Measurements from ENCODE around the gene PROSER2.
"Not testable (repeated sequence)": the region's sequence is repeated elsewhere in the genome, so short reads cannot be mapped to it uniquely, and the experiment has no call there.

The PROSER2 gene

DNA sequence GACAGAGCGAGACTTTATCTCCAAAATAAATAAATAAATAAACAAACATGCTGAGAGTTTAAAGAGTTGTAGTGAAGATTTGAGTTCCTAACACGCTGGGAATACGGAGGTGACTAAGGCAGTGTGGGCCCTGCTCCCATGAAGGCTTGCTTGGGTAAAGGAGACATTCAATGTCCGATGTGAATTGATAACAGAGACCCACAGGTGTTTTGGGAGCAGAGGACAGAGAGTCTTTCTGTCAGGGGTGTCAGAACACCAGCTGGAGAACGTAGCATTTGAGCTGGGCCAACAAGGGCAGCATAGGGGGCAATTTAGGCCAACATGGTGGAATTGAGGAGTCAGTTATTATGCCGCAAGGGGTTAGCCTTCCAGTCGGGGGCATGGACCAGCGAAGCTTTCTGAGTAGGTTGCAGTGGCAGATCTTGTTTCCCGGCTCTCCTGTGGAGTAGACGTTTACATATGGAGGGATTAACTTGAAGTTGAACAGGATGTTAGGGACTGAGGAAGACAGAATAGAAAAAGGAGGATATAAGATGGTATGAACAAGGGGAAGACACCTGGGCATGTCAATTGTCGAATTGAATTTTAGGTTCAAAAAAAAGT is 5.6 kb downstream of the PROSER2 start:
- Histone ChIP-seq H3K27ac (no peak overlapping the region), H3K4me3 (no peak overlapping the region)

DNA sequence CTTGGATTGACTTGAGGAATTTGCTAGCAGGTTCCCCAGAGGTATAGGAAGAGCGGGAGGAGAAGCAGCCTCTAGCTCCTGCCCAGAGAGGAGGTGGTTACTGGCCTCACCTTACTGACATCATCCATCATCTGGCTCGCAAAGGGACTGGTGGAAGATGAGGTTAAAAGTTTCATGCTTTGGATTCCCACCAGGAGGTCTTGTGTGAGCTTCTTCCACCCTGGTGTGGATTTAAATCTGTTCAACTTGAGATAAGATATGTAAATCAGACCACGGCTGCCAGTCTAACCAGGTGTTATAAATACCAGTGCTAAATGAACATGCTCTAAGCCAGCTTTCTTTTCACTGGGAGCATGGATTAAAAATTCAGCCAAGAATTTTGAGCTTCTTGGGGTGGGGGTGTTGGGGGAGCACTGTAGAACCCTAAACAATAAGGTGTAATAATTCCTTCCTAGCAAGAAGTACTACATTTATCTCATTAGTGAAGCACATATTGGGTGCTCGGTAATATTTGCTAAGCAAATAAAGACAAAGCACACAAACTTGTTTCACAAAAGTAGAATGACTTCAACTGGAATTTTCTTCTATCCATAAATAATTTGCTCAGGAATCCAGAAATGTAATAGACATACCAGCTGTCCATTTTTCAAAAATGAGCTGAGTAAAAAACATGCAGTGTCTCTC is 7.8 kb downstream of the PROSER2 start:
- Histone ChIP-seq H3K27ac (peak overlapping the region in 1 of 21 experiments; percentile 54), H3K4me3 (no peak overlapping the region)

DNA sequence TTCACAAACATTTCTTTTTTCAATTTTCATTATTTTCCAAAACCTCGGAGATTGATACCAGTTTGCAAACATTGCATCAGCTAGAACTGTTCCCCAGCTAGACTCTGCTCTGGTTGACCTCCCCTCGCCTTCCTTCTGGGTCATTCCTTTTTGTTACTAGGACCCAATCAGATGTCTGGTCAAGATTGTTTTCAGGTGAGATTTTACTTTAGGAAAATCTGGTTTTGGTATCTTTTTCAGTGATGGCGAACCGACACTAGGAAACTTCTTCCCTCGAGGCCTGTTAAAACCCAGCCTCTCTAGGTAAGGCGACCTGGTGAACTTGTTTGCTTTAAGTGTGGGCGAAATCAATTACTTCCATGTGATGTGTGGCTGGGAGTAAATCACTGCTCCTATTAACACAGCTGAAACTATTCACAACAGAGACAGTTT is 8.4 kb downstream of the PROSER2 start:
- peak overlapping the region in 1 of 21 experiments; percentile 54 for H3K27ac ChIP-seq
- no peak overlapping the region for H3K4me3 ChIP-seq

DNA sequence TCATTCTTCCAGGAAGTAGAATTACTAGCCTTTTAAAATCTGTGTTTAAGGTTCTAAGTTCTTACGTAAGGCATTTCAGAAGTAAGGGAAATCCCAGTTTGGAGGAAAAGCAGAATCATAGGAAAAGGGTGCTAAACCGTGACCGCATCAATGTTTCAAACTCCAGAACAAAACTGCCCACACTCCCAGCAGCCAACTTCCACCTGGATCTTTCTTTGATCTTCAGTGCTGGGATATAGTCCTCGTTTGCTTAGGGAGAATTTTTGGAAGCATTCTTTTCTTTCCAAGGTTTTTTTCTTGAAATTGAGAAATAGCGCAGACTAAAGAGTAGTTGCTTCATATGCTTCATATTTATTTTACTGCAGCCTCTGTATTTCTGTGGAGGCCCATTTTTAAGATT is 8.9 kb downstream of the PROSER2 start:
- no peak overlapping the region for H3K4me3 ChIP-seq
- H3K27ac ChIP-seq = no peak overlapping the region

DNA sequence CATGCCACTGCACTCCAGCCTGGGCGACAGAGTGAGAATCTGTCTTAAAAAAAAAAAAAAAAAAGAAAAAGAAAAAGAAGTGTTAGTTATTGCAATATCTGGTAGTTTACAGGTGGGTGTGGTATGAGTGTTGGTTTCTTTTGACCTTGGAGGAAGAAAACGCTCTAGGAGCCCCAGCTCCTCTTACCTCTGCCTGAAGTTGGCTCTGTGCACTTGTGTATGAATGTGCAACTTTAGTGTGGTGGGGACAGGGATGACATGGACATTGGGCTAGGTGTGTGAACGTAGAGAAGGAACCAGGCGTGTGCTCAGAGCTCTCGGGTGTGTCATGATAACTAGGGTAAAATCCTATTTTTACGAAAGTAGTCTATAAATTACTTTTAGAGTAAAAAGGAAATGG is 11.9 kb downstream of the PROSER2 start:
- no peak overlapping the region for H3K27ac ChIP-seq
- H3K4me3 ChIP-seq = no peak overlapping the region

DNA sequence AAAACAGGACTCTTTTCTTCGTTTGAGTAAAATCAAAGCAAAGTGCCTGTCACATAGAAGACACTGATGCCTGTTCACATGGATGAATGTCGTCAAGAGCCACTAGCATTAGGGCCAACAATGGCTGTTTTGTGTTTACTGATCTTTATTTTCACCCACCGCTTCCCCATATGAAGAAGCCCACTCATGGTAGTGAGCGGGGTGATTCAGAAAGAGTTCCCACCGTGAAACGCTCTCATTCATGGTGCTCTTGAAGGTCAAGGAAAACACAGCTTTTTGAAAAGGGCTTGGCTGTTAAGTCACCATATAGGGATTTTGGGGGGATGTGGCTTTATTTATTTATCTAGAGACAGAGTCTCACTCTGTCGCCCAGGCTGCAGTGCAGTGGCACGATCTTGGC is 12.5 kb downstream of the PROSER2 start:
- no peak overlapping the region for H3K27ac ChIP-seq

DNA sequence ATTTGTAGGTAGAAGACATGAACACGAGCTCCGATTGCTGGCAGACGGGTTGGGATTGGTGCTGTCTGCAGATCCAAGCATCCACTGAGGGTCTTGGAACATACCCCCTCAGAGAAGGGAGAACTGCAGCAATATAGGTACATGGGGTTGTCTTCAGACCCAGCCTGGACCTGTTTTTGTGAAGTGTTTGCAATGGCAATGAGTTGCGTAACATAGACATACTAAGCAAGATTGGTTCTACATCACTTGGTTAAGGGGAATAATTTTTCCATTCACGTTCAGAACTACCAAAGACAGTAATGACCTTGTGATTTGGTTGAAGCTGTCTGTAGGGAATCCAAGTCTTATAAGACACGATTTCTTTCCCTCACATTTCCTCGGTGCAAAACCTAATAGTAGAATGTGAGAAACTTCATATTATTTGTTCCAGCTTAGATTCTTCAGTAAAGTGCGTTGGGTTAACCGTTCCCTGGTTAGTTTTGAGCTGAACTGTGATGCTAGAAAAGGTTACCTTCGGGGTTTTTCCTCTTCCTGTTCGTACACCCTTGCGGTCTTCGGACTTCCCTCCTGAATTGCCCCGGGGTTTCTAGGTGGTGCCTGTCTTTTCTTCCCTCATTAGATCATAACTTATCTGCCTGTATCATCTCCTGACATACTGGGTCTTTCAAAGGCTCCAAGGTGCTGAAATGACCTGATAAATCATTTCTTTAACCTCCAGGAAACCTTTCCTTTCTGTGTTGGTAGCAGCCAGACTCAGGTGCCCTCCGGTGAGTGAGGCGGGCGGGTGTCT is 14.4 kb downstream of the PROSER2 start:
- H3K27ac ChIP-seq = no peak overlapping the region
- H3K4me3 ChIP-seq = no peak overlapping the region

More for the DNA sequence above, 12.5 kb downstream of the PROSER2 start:
- no peak overlapping the region for H3K4me3 ChIP-seq

DNA sequence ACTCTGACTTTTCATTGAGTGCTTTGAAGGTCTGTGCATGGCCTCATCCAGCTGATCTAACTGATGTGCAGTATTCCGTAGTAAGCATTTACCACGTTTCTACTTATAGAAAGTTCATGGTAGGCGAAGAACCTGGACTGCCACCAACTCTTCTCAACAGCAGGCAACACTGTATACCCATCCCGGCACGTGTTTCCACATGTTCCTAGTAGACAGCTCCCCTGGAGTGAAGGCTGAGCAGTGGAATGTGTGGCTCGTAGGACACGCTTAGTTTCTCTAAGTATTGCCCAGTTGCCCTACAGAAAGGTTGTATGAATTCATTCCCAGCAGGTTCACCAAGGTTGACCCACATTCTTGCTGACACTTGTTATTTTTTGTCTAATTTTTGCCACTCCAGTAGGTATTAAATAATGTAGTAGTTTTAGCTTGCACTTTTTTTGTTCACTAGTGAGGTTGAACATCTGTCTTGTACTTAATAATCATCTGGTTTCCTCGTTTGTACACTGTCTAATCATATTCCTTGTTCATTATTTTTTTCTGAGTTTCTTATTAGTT is 15.2 kb downstream of the PROSER2 start:
- no peak overlapping the region for H3K27ac ChIP-seq
- no peak overlapping the region for H3K4me3 ChIP-seq

DNA sequence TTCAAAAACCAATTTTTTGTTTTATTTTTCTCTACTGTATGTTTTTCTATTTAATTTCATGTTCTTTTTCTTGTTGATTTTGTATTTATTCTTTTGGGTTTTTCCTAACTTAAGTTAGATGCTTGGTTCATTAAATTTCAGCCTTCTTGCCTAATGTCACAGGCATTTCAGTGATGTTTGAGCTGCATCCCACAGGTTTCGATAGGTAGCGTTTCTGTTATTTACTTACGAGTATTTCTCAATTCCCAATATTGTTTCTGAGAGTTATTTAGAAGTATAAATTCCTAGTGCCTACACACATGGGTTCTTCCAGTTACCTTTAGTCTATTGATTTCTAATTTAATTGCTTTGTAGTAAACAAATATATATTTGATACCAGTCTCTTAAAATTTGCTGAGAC is 18.2 kb downstream of the PROSER2 start:
- Histone ChIP-seq H3K4me3 (no peak overlapping the region), H3K27ac (no peak overlapping the region)

DNA sequence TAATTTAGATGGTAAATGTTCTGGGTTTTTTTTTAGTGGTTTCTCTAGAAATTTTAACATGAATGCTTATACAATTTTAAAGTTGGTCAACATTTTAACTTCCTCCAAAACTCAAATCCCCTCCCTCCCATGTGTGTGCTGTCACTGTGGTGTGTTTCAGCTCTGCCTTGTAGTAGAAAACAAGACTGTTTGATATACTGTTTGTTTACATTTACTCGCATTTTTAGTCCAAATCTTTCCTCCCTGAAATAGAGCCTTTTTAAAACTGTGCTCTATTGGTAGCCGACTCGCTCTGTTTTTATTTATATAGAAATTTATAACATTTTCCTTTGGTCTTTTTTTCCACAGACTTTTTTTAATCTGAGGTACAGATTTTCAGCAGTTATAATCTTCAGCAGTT is 19.3 kb downstream of the PROSER2 start:
- no peak overlapping the region for H3K4me3 ChIP-seq
- no peak overlapping the region for H3K27ac ChIP-seq

DNA sequence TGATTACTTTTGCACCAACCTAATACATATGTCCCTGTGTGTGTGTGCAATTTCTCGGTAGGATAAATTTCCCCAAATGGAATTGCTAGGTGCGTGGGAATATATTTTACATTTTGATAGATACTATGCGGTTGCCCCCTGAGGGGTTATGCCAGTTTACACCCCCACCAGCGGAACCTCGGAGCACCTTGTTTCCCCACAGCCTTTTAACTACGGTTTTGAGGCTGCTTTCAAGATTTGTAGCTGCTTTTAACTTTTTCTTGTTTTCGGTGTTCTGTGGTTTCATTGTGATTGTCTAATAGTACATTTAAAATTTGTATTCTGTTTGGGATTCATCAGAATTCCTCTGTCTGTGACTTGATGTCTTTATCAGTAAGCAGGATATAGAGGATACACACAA is 22.0 kb downstream of the PROSER2 start:
- no peak overlapping the region for H3K27ac ChIP-seq
- no peak overlapping the region for H3K4me3 ChIP-seq

DNA sequence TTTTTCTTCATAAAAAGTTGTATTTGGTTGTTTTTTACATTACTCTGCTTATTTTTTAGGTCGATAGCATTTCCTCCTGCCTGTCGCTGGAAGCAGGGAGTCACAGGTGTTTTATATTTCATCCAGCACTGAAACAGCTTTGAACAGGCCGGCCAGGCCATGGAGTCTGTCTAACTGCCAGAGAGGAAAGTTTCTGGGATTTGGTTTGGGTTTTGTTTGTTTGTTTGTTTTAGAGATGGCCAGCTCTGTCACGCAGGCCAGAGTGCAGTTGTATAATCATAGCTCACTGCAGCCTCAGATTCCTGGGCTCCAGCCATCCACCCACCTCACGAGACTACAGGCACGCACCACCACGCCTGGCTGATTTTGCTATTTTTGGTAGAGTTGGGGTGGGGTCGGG is 23.4 kb downstream of the PROSER2 start:
- H3K4me3 ChIP-seq = no peak overlapping the region

DNA sequence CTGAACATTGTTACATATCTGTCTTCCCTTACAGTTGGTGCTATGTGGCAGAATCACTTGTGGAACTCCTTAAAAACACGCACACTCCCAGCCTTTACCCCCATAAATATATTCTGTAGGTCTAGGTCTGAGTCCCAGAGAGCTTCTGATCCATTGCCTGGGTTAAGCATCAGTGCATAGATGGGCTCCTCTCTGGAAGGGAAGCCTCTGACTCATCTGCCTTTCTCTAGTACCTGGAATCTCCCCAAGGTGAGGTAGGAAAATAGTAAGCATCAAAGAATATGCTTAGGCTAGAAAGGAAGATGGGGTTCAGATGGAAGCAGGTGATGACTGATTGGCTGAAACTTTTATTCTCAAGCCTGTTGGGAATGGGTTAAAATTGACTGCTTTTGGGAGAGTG is 26.1 kb downstream of the PROSER2 start:
- H3K27ac ChIP-seq = no peak overlapping the region
- no peak overlapping the region for H3K4me3 ChIP-seq

More for the DNA sequence above, 23.4 kb downstream of the PROSER2 start:
- H3K27ac ChIP-seq = no peak overlapping the region

DNA sequence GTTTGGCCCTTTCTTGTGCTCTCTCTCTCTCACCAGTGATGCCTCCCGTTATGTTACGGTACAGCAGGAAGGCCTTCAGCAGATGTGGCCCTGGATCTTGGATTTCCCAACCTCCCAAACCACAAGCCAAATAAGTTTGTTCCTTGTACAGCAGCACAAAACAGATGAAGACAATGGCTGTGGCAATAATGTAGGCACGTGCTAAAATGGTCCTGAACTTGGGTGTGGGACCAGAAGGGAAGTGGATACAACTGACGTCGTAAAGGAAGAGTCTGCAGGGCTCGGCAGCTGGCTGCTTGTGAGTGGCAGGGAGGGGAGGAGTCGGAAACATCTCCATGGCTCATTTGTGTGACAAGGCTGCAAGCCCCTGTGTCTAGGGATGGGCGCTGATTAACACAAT is 26.8 kb downstream of the PROSER2 start:
- Histone ChIP-seq H3K4me3 (no peak overlapping the region), H3K27ac (no peak overlapping the region)

DNA sequence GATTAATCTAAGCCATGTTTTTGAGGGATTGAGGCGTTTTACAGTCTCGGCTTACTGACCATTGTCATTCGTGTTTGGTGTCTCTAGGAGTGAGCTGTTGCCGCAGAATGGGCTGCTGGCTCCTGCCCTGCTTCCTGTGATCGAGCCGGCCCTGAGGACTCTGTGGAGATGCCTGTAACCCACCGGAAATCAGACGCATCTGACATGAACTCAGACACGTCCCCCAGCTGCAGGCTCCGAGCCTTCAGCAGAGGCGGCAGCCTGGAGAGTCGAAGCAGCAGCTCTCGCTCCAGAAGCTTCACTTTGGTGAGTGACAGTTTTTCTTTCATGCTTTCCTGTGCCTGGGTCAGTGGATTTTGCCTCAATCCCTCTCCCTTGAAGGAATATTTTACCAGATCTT is 28.8 kb downstream of the PROSER2 start:
- Histone ChIP-seq H3K27ac (no peak overlapping the region), H3K4me3 (no peak overlapping the region)

DNA sequence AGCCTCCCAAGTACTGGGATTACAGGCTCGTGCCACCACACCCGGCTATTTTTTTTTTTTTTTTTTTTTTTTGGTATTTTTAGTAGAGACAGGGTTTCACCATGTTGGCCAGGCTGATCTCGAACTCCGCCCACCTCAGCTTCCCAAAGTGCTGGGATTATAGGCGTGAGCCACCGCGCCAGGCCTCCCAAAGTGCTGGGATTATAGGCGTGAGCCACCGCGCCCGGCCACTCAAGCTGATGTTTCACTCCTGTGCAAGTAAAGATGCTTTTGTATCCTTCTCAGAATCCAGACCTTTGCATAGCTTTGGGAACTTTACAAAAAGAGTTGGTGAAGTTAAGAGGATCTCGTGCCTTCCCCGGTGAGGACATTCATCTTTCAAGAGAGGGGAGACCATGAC is 29.5 kb downstream of the PROSER2 start:
- H3K4me3 ChIP-seq, H3K27ac ChIP-seq: not testable (repeated sequence)

DNA sequence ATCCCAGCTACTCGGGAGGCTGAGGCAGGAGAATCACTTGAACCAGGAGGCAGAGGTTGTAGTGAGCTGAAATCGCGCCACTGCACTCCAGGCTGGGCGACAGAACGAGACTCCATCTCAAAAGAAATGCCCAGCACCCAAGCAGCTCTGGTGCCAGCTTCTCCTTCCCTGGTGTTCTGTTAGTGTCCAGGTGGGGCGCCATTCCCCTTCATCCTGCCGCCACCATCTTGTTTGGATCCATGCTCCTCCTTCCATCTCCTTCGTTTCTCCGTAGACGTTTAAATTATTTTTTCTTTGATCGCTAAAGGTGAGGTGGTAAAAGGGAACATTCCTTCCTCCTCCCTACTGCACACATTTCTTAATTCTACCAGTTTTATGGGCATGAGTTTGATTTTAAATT is 30.3 kb downstream of the PROSER2 start:
- no peak overlapping the region for H3K4me3 ChIP-seq
- no peak overlapping the region for H3K27ac ChIP-seq

DNA sequence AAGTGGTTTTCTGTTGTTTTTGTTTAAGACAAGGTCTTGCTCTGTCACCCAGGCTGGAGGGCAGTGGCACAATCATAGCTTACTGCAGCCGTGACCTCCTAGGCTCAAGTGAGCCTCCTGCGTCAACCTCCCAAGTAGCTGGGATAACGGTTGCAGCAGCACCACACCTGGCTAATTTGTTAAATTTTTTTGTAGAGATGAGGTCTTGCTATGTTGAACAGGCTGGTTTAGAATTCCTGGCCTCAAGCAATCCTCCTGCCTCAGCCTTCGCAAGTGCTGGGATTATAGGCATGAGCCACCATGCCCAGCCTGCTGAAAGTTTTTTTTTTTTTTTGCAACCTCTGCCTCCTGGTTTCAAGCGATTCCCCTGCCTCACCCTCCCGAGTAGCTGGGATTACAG is 31.1 kb downstream of the PROSER2 start:
- no peak overlapping the region for H3K27ac ChIP-seq

DNA sequence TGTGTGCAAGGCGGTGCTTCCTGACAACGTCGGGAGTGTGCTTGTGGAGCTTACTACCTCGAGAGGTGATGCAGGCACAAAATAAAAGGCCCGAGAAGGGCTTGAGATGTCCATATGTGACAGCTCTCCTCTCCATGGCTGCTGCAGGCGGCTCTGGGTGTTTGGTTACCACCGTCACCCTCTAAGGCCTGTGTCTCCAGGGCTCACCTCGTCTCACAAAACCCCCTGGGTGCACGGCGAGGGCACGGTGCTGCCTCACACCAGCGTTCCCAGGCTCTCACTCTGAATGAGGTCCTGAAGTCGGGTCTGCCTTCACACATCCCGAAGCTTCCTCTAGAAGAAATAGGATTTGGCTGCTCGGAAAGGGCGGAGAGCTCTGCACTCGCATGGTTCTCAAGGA is 32.9 kb downstream of the PROSER2 start:
- no peak overlapping the region for H3K27ac ChIP-seq
- H3K4me3 ChIP-seq = no peak overlapping the region

More for the DNA sequence above, 31.1 kb downstream of the PROSER2 start:
- no peak overlapping the region for H3K4me3 ChIP-seq

DNA sequence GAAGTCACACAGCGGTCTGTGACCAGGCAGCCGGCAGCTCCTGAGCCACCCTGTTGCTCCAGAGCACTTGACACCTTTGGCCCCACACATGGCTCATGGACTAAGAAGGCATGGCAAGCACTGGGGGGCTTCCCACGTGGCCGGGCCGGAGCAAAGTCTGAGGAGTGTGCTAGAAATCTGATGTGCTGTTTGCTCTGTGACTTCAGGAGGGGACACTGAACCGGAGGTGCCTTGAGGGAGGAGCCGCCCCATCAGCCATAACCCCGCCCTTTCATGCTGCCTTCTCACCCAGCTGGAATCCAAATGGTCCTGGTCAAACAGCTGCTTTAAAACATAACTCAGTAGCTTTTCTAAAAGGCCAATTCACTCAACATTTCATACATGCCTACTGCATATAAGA is 33.5 kb downstream of the PROSER2 start:
- Histone ChIP-seq H3K27ac (no peak overlapping the region), H3K4me3 (no peak overlapping the region)

DNA sequence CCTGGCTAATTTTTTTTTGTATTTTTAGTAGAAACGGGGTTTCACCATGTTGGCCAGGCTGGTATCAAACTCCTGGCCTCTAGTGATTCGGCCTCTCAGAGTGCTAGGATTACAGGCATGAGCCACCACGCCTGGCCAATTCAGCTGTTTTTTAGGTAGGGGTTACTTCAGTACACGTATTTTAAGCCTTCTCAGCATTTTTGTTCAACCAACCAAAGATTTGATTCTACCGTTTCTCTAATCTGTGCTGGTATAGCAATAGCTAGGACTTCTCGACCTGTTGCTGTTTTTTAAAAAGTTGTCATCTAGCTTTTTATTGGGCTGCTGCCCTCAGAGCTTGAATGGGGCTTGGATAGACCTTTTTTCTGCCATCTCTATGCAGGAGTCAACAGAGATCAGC is 34.9 kb downstream of the PROSER2 start:
- Histone ChIP-seq H3K27ac (no peak overlapping the region), H3K4me3 (no peak overlapping the region)
